Smooth muscle cell of the brain vasculature (primary cell): ENCODE results near the gene RTCA.
A peak's percentile ranks its signal among the peaks of the same experiment; 100 is the strongest.
"Not testable (repeated sequence)": the region's sequence is repeated elsewhere in the genome, so short reads cannot be mapped to it uniquely, and the experiment has no call there.

Experiments used
- DNase-seq: peaks from one replicate; pipeline ENCODE4 v3.0.0-alpha.2; 2012; ENCODE audit warnings: low read depth, low spot score

The RTCA gene

GRCh38 chr1:100258427-100258826 lies 7.6 kb upstream of the RTCA start:
- not testable (repeated sequence) for DNase-seq

DNA sequence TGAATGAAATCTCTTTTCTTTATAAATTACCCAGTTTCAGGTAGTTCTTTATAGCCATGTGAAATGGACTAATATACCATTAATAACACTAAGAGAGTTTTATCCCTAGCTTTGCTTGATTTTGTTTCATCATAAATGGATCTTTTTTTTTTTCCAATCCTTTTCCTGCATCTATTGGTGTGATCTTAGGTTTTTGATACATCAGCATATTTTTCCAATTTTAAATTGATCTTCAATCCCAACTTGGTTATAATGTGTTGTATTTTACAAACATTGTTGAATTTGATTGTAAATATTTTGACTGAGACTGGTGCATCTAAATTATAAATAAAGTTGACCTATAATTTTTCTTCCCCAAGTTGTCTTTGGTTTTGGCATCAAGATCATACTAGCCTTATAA lies 4.3 kb upstream of the RTCA start:
- DNase-seq: no peak

DNA sequence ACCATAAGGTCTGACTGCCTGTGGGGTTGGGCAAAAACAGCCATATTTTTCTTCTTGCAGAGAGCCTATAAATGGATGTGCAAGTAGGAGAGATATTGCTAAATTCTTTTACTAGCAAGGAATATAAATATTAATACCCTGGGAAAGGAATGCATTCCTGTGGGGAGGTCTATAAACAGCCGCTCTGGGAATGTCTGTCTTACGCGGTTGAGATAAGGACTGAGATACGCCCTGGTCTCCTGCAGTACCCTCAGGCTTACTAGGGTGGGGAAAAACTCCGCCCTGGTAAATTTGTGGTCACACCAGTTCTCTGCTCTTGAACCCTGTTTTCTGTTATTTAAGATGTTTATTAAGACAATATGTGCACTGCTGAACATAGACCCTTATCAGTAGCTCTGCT lies 1.9 kb upstream of the RTCA start:
- DNase-seq: not testable (repeated sequence)

DNA sequence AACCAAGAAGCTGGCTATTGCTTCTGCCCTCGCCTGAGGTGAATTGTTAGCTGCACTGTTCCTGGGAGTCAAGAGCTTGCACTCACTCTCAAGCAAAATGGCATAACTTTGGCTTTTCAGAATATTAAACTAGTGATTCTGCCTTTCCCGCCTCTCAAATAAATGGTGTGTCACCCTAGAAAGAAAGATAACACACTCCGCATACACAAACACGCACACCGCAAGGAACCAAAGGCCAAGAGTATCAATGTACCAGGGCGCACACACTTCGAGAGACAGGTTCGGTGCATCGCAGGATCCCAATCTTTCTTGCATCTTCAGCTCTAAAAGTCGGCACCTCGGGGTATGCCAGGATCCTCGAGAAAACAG lies 470 bp upstream of the RTCA start:
- peak; percentile 15 for DNase-seq

DNA sequence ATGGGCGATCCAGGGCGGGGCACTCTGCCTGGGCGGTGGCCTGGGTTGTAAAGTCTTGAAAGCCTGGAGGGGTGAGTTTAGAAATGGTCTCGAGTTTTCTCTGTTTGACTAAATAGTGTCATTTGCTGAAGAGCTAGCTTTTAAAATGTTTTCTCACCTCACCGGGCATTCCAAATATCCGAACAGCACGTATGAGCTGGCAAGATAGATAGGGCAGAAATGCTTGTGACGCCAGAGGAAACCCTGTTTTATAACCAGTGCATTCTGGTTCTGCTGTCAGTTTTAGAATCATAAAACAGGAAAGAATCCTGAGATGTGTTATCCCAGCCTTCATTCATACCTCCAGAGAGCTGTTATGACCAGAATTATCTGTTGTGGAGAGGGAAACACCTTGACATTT lies 725 bp downstream of the RTCA start:
- no peak for DNase-seq

DNA sequence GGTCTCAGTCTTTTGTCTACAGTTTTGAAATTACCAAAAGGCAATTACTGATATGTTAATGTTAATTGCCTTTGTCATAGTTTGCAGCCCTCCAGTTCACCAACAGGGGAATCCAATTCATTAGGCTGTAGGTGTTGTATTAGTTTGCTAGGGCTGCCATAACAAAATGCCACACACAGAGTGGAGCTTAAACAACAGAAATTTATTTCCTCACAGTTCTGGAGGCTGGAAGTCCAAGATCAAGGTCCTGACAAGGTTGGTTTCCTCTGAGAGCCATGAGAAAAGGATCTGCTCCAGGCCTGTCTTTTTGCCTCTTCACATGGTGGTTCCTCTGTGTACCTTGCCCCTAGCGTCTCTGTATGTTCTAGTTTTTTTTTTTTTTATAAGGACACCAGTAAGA lies 1.3 kb downstream of the RTCA start:
- DNase-seq: no peak

- no peak for DNase-seq
These were observed 2.2 kb downstream of the RTCA start for GRCh38 chr1:100268202-100268601.

- no peak for DNase-seq
These were observed 11.8 kb downstream of the RTCA start for GRCh38 chr1:100277866-100278265.

GRCh38 chr1:100279358-100279923 lies 13.4 kb downstream of the RTCA start:
- no peak for DNase-seq

DNA sequence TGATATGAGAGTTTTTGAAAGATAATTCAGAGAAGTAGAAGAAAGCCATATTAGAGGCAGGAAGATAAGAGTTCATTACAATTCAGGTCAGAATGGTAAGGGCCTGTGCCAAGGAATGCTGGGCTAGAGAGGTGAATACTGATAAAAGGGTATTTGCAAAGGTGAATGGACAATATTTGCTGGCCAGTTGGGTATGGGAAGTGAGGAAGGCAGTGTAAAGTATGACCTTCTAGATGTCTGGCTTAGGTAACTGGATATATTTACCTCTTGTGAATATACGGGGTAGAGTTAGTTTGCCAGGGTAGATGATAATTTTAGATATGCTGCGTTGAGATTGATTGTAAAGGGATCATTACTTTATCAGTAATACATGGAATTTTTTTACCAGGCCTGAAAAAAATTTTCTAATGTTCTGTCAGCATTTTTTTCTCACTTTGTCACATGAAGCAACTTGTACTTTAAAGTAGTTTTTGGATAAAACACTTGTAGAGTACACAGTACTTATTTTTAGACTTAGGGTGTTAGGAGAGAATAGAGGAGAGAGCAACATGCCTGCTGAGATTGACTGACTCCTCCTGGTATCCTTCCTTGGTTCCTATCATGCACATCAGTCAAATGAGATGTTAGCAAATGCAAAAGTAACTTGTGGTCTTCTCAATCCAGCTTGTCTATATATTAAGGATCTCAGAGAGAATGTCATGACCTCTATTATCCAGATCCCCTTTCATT lies 14.1 kb downstream of the RTCA start:
- DNase-seq: no peak

- no peak for DNase-seq
These were observed 18.6 kb downstream of the RTCA start for GRCh38 chr1:100284591-100284990.

DNA sequence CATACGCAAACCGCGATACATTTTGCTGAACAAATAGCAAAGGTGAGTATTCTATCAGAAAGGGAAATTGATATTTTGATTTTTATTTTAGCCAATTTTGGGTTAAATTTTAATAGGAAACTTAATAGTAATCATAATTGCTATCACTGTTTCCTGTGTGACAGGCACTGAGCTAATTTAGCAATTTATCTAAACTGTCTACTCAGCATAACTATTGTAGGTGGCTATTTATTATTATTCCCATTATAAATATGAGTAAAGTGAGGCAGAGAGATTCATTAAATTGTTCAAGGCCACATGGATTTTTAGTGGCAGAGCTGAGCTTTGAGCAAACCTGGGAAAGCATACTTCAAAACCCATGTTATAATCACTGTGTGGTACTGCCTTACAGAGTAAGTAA lies 21.1 kb downstream of the RTCA start:
- no peak for DNase-seq

GRCh38 chr1:100290291-100290690 lies 24.3 kb downstream of the RTCA start:
- DNase-seq: no peak

DNA sequence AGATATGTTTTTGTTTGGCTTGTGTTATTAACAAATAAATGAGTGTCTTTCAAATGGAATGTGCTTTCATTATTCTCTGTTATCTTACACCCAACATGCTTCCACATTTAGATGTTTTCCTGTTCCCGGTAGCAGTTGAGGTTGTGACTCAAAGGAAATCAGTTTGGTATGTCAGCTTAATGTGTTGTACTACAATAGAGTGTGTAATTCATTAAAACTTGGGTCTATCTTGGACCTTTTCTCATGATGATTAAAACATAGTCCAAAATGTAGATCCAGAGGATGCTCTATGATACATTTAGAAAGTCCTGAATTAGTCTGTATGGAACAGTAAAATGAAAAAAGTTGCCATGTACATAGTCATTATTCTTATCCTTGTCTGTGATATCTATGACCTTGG lies 26.7 kb downstream of the RTCA start:
- no peak for DNase-seq

DNA sequence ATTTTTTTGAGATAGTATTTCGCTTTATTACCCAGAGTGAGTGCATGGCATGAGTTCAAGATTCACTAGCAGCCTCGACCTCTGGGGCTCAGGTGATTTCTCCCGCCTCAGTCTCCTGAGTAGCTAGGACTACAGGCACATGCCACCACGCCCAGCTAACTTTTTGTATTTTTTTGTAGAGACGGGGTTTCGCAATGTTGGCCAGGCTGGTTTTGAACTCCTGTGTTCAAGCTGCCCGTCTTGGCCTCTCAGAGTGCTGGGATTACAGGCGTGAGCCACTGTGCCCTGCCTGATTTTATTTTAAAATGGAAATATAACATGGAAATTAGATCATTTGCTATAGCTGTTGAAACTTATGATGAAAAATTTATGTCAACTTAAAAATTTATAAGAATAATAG lies 30.1 kb downstream of the RTCA start:
- no peak for DNase-seq

GRCh38 chr1:100296997-100297396 lies 31.0 kb downstream of the RTCA start:
- not testable (repeated sequence) for DNase-seq

DNA sequence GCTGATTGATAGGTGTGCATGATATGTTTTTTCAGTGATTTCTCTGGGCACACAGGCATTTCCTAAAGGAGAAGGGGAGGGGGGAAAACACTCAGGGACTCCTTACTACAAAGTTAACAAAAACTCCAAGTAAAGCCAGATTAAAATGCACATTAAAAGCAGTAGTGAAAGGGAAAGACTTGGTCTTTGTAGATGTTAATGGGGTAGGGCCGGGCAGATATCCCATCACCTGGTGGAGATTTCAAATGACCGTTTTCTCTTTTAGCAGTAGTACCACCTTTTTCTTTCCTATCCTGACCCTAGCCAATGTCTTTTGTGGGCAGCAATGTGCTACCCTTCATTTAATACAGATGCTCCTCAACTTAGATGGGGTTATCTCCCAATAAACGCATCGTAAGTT lies 32.5 kb downstream of the RTCA start:
- DNase-seq: no peak

- DNase-seq: no peak
These were observed 33.7 kb downstream of the RTCA start for GRCh38 chr1:100299521-100300222.

GRCh38 chr1:100300691-100301090 lies 34.7 kb downstream of the RTCA start:
- no peak for DNase-seq

DNA sequence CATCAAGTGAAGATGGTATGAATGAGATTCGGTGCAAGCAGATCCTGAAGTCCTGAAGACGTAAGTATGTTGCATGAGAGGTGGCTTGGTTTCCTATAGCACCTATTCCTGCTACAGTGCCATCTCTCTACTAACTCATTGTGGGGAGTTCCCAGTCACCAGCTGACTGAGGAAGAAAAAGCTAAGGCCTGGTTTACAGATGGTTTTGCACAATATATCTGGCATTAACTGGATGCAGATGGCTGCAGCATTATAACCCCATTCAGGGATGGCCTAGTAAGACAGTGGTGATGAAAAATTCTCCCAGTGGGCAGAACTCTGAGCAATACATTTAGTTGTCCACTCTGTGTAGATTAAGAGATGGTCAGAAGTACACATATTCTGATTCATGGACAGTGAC lies 36.7 kb downstream of the RTCA start:
- no peak for DNase-seq

- no peak for DNase-seq
These were observed 38.2 kb downstream of the RTCA start for GRCh38 chr1:100304227-100304626.

DNA sequence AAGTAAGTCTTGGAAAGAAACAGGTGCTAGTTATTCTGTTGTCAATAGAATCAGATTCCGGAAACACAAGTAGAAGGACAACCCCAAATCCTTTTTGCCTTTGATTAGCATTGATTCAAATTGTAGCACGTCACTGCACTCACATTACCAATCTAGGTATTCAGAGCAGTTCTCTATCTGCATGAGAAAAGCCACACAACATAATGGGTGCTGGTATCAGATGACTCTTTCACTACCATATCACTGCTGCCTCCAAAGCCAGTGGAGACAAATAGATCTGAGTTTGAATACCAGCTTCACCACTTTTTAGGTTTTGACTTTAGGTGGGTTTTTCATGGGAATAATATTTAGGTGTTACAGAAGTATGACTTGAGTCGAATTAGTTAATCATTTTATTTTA lies 38.9 kb downstream of the RTCA start:
- DNase-seq: no peak

DNA sequence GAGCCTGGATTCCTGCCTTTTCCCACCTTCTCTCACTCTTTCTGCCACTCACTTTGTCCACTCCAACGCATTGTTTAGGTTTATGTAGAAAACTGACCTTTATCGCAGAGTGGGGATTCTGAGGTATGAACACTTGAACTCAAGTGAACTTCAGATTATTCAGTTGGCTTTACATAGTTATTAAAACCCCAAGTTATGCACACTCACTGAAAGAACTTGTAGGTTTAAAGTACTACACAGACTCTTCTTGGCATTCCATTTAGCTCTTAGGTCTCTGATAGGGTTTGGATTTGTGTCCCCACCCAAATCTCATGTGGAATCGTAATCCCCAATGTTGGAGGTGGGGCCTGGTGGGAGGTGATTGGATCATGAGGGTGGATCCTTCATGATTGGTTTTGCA lies 39.9 kb downstream of the RTCA start:
- DNase-seq: no peak
